Stromal cell of bone marrow (primary cell): ENCODE results near the gene ZNF628.
A peak's percentile ranks its signal among the peaks of the same experiment; 100 is the strongest.
"Not testable (repeated sequence)": the region's sequence is repeated elsewhere in the genome, so short reads cannot be mapped to it uniquely, and the experiment has no call there.

ENCODE experiments used
- DNase-seq: peaks from one replicate; pipeline ENCODE4 v3.0.0-alpha.2; 2012; ENCODE audit warnings: low read depth

Gene ZNF628

DNA sequence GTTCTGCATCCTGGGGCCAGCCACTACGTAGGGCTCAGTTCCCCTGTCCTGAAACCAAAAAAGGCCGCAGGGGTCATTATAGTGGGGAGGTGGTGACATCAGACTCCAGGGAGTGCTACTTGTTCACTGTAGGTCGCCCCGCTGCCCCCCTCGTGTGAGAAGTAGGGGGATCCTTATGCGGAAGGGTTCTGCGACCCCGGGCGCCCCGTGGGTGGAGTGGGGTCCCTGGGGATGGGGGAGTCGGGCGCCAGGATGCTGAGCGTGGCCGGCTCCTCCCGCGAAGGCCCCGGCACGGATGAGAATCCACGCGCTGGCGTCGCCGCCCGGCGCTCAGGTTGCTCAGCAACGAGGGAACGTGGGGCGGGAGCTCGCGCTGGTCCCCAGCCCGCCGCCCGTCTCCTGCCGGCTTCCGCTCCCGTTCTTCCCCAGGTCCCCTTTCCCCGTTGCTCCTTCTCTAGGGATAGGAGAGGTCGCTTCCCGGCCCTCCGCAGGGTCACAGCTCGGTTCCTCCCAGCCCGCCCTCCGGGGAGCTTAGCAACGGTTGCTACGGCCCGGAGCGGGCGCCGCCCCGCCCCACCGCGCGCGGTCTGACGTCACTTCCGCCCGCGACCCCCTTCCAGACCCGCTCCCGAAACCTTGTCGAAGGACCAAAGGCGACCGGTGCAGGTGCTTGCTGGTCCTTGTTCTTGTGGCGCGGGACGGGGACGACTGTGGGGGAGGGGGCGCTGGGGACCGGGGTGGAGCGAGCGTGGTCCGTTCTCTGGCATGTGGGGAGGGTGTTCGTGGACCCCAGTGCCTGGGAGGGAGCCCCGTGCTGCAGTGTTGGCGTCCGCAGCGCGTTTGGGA is 8.4 kb downstream of the ZNF628 start, which contains the start of gene NAT14:
Gene NAT14, plus strand, starts transcription at position 596 of the 846 bp plus-strand sequence. CDS start 521 bp downstream, outside the sequence.
- no peak for DNase-seq

DNA sequence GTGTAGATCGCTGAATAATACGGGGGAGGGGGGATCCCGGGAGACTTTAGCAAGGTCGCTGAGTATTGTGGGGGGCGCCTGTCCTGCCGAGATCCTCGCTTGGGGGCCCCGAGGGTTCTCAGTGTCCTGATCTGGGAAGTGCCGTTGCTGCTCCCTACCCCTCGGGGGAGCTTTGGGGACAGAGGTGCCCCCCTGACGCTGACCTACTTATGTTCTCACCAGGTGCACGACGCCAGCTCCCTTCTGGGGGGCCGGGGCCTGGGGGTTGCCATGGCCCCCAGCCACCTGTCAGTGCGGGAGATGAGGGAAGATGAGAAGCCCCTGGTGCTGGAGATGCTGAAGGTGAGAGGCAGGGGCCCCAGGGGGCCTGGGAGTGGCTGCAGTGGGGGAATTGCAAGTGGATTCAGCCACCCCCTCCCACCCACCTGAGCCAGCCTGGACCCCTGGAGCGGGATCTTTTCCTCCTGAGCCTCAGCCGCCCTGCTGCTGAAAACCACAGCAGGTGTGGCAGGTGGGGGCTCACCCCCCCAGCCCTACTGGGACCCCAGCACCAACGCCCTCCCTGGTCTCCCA is 9.1 kb downstream of the ZNF628 start:
- no peak for DNase-seq

DNA sequence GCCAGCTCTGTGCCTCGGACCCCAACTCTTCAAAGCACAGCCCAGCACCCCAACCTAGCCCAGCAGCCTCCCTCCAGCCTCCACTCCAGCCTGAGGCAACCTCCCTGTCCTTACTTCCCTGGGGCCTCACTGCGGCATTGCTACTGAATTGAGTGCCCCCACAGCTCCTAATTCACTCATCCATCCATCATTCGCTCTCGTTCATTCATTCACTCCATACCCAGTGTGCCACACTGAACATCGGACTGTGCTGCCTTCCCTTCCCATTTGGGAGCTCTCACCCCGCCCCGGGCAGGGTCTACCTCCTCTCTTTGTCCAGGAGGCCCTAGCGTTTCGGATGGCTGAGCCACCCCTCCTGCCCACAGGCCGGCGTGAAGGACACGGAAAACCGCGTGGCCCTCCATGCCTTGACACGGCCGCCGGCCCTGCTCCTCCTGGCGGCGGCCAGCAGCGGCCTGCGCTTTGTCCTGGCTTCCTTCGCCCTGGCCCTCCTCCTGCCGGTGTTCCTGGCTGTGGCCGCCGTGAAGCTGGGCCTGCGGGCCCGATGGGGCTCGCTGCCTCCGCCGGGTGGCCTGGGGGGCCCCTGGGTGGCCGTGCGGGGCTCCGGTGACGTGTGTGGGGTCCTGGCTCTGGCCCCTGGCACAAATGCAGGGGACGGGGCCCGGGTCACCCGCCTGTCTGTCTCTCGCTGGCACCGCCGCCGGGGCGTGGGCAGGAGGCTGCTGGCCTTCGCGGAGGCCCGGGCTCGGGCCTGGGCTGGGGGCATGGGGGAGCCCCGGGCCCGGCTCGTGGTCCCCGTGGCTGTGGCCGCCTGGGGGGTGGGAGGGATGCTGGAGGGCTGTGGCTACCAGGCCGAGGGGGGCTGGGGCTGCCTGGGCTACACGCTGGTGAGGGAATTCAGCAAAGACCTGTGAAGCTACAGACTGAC is 9.9 kb downstream of the ZNF628 start:
- DNase-seq = no peak

DNA sequence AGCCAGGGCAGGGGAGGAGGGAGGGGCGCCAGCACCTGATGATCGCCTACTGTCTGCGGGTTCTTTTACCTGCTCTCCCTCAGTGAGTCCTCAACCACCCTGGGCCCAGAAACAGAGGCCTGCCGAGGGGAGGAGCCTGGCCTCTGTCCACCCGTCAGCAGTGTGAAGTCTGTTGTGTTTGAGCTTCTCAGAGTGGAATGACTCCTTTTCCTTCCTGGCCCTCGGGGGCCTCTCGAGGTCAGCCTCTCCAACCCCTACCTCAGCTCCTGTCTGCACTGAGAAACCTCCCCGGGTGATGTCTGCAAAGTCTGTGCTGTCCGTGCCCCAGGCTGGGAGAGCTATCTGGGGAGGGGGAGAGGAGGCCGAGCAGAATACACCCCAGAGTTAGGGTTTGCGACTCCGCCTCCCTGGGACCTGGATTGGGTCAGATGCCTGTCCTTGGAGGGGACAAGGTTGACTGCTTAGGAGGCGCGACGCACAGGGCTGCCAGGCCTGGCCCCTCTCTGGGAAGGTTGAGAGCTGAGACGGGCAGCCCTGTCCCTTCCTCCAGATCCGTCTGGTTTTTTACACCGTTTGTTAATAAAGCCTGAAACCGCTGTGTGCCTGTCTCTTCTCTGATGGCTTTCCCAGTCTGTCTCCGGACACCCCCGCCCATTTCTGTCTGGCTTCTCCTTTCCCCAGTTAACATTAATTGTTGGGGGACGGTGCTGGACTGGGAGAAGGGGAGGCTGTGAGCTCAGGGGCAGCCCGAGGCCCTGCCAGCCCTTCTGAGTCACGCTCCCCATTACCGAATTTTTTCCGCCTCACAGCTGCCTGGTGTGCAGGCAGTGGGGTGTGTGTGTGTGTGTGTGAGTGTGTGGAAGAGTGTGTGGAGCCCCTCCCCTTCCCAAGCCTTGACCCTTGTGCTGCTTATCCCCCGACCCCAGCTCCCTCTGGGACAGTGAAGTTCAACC is 10.8 kb downstream of the ZNF628 start:
- peak; percentile 95 for DNase-seq

DNA sequence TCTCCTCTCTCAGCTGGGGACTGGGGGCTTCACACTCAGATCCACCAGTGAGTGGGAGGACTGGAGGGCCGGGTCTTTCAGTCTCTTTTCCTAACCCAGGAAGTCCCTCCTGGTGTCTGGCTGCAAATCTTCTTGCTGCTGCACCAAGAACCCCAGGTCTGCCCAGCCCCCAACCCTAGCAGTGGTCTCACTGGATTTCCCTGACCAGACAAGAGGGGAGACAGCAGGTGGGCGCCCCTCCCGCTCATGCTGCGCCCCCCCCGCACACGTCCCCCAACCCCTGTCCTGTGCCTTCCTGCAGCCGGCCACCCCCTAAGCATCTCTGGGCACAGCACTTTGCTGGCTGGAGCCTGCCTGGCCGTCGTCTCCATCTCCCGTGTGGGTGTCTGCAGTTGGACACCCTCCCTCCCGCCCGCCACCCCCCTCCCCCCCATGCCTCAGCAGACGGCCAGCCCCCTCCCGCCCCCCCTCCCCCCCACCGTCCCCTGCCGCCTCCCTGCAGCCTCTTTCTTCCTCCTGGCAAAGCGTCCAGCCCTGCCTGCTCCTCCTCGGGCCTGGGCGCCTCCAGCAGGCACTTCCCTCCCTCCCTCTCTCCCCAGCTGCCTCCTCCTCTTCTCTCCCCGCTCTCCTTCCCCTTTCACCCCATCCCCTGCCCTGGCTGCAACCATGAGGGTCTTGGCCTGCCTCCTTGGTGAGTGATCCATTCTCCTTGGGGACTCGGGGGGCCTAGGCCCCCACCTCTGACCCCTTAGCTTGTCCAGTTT is 11.7 kb downstream of the ZNF628 start, which contains the start of gene SSC5D:
Gene SSC5D, plus strand, starts transcription at position 513 of the 764 bp plus-strand sequence. Its CDS starts 154 bp downstream, at position 667.
- DNase-seq = peak; percentile 38

DNA sequence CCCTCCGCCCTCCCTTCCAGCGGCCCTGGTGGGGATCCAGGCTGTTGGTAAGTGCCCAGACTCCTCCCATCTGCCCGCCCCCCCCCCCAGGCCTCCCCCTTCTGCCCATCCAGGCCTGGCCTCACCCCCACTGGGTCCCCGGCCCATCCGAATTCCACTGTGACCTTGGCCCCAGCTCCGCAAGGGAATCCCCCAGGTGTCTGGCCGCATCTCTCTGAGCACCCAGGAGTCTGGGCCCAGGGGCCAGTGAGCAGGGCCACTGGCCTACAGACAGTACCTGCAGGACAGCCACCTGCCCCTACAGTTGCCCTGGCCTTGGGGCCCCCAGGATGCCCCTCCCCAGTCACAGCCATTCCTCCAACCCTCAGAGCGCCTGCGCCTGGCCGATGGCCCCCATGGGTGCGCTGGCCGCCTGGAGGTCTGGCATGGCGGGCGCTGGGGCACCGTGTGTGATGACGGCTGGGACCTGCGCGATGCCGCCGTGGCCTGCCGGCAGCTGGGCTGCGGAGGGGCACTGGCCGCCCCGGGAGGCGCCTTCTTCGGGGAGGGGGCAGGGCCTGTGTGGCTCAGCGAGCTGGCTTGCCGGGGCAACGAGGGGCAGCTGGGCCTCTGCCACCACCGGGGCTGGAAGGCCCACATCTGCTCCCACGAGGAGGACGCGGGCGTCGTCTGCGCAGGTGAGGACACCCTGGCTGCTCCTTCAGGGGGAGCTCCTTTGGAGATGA is 12.7 kb downstream of the ZNF628 start:
- no peak for DNase-seq

DNA sequence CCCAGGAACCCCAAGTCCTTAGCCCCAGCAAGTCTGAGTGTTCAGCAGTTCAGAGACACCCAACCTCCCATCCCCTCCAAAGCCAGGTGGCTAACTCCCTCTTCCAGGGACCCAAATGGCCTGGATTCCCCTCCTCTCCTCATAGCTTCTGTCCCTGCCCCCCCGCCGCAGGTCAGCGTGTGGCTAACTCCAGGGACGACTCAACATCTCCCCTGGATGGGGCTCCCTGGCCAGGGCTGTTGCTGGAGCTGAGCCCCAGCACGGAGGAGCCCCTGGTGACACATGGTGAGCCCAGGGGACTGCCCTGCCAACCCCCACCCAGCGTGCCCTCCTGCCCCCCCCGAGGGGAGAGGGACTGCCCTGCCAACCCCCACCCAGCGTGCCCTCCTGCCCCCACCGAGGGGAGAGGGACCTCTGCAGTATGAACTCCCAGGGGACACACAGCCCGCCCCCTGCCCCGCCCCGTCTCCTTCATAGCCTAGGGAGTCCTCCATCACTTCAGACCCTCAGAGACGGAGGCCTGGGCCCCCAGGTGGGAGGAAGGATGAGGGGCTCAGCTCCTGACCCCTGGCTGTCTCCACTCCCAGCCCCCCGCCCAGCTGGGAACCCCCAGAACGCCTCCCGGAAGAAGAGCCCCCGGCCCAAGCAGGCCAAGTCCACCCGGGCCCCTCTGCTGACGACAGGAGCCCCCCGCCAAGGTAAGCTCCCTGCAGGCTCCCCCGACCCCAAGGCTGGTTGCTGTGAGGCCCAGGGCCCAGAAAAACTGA is 13.5 kb downstream of the ZNF628 start:
- DNase-seq = no peak

DNA sequence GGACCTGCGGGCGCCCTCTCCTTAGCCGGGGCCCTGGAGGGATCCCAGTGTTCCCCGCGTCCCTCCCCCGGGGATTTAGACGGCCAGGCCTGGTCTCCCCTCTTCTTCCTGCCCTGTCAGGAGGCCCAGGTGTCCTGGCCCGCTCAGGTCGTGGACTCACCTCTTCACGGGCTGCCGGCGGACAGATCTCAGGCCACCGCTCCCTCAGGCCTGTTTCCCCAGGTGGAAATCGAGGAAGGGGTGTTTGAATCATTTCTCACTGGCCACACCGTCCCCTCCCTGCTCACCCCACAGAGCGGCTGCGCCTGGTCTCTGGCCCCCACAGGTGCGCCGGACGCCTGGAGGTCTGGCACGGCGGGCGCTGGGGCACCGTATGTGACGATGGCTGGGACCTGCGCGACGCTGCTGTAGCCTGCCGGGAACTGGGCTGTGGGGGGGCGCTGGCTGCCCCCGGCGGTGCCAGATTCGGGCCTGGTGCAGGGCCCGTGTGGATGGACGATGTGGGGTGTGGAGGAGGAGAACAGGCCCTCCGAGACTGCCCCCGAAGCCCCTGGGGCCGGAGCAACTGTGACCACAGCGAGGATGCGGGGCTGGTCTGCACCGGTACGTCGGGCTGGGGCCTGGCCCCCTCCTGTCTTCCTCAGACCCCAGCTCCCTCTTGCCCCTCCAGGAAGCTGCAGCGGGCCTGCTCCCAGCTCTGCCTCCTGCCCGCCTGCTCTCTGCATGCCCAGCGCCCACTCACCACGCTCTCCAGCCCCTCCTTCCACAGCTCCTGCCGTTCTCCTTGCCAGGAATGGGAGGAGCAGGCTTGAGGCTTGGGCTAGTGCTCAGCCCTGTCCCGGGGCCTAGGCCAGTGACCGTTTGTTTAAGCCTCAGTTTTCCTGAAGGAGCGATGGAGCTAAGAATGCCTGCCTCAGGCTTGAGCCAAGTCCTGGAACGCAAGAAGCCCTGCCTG is 14.3 kb downstream of the ZNF628 start:
- DNase-seq = no peak

DNA sequence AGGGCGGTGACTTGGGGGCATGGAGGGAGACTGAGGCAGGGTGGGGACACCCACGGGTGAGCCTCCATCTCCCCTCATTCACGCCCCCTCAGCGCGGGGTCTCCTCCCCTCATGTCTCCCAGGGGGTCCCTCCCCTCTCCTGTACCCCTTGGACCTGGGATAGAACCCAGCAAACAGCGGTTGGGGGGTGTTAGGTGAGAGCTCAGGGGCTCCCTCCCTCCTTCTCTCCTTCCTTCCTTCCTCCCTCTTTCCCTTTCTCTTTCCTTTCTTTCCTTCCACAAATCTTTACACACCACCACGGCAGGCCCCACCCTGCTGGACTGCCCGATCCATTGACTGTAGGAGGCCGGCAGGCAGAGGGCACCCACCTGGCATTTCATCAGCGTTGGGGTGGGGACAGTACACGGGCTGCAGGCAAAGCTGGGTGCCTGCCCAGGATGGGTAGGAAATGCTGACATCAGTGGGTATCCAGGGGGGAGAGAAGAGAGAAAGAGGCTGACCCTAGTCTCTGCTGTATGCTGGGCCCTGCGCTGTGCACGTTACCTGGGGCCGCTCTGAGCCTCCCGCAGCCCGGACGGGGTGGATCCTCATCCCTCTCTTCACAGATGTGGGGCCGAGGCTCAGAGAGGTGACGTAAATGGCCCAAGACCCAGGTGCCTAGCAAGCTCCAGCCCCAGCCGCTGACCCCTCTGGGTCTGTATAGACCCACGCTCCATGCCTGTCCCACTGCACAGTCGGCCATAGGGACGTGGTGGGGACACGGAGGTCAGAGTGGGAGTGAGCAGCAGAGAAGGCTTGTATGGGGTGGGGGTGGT is 15.3 kb downstream of the ZNF628 start:
- DNase-seq = no peak

DNA sequence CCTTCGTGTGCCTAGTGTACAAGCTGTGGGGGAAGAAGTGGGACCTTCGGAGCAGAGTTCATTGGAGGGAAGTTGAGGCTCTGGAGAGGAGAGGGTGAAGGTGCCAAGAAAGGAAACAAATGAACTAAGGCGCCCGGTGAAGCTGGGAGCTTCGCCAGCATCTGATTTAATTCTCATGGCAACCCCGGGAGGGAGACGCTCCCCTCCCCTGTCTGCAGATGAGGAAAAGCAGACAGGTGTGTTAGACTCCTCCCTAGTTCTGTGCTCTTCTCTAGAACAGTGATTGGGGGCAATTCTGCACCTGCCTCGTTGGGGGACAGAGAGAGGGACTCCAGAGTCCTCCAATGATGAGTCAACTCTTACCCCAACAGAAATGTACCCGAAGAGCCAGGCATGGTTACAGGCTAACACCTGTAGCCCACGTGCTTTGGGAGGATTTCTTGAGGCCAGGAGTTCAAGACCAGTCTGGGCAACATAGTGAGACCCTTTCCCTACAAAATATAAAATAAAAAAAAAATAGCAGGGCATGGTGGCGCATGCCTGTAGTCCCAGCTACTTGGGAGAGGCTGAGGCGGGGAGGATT is 16.0 kb downstream of the ZNF628 start:
- no peak for DNase-seq

DNA sequence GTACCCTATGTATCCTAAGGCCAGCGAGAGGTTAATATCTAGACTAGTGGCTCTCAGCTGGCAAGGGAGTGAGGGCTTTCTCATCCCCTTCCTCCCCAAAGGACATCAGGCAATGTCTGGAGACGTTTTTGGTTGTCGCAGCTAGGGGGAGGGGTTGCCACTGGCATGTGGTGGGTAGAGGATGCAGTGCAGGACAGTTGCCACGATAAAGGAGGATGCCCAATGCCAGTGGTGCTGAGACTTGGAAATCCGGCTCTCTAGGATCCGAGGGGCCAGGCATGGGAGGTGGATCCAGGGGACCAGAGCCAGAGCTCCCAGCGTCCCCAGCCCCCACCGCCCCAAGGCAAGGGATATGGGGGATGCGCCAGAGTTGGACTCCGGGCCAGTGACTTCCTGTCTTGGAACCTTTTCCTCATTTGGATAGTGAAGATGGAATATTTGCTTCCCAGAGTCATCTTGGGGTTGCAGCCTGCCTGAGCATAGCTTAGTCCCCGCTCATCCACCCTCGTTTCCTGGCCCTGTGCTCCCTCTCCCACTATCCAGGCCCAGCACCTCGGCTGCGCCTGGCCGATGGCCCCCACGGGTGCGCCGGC is 16.7 kb downstream of the ZNF628 start:
- no peak for DNase-seq

DNA sequence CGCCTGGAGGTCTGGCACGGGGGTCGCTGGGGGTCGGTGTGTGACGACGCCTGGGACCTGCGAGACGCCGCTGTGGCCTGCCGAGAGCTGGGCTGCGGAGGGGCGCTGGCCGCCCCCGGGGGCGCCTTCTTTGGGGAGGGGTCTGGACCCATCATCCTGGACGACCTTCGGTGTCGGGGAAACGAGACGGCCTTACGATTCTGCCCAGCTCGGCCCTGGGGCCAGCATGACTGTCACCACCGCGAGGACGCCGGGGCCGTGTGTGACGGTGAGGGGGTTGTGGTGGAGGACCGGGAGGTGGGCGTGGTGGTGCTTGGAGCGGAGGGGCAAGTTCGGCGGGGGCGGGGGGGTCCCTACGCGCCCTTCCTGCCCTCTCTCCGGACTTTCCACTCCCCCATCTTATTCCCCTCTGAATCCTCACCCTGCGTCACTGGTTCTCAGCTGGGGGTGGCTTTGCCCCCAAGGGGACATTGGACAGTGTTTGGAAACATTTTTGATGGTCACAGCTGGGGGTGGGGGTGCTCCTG is 17.3 kb downstream of the ZNF628 start:
- no peak for DNase-seq

DNA sequence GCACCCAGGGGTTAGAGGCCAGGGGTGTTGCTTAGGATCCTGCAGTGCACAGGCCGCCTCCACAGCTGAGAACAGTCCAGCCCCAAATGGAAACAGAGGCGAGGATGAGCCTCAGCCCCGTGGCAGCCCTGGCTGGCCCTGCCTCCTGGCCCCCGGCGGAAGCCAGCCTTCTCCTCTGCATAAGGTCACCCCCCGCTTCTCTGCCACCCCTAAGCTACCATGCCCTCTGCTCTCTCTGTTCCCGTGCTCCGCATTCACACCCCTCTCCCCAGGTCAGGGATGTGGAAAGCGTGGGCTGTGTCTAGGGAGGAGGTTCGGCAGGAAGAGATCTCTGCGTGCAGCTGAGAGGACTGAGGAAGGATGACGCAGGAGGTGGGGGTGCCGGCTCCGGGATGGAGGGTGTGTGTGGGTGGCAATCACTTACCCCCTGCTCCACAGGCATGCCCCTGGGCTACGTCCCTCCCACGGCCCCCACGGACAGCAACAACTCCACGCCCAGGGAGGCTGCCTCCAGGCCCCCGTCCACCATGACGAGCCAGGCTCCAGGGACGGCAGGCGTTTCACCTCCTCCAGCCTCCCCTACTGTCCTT is 17.9 kb downstream of the ZNF628 start:
- DNase-seq = peak; percentile 53

DNA sequence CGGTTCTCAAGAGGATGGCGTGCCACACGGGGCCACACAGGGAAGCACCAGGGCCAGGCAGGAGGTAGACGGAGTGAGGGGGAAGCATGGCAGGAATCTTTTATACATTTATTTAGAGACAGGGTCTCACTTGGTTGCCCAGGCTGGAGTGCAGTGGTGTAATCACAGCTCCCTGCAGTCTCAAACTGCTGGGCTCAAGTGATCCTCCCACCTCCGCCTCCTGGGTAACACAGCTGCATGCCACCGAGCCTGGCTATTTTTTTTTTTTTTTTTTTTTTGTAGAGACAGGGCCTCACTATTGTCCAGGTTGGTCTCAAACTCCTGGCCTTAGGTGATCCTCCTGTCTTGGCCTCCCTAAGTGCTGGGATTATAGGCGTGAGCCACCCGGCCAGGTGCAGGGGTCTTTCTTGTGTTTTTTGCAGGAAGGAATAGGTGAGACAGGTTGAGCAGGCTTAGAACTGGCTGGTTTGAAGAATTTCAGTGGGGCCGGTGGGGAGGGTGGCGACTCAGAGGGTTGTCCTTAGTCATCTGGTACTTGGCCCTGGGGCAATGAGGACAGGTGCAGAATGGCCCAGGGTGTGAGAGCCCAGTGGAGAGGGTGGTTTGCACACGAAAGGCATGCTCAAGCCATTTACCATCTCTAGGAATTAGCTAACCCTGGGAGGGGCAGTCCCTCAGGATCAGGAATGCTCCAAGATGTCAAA is 19.4 kb downstream of the ZNF628 start:
- DNase-seq = no peak

DNA sequence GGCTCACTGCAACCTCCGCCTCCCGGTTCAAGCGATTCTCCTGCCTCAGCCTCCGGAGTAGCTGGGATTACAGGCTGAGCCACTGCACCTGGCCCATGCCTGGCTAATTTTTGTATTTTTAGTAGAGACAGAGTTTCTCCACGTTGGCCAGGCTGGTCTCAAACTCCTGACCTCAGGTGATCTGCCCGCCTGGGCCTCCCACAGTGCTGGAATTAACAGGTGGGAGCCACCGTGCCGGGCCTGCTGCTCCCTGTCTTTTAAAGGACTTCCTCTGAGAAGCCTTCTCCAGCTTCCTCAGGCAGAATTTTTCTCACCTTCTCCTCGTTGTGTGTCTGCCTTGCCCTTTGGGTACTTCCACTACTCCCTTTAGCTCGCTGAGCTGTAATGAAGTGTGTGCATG is 20.4 kb downstream of the ZNF628 start:
- not testable (repeated sequence) for DNase-seq
